ENCODE results near the gene EXOC5.

- TF ChIP-seq, protein P1, sequence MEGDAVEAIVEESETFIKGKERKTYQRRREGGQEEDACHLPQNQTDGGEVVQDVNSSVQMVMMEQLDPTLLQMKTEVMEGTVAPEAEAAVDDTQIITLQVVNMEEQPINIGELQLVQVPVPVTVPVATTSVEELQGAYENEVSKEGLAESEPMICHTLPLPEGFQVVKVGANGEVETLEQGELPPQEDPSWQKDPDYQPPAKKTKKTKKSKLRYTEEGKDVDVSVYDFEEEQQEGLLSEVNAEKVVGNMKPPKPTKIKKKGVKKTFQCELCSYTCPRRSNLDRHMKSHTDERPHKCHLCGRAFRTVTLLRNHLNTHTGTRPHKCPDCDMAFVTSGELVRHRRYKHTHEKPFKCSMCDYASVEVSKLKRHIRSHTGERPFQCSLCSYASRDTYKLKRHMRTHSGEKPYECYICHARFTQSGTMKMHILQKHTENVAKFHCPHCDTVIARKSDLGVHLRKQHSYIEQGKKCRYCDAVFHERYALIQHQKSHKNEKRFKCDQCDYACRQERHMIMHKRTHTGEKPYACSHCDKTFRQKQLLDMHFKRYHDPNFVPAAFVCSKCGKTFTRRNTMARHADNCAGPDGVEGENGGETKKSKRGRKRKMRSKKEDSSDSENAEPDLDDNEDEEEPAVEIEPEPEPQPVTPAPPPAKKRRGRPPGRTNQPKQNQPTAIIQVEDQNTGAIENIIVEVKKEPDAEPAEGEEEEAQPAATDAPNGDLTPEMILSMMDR (IDR thresholded peaks at IDR 0.05): no peak
- TF ChIP-seq POLR2A (IDR thresholded peaks at IDR 0.05): no peak
Measured at GRCh38 chr14:57302883-57303282, 34.2 kb upstream of the EXOC5 start.
